ENCODE data around the gene CLCA2. TPM values are rescaled to one million over a fixed set of nuclear protein-coding genes. Genes with fewer than 3 reads are reported as not detected.

Gene CLCA2
- total RNA-seq, 1 experiment from 2014 or later: 0.20 TPM

- Histone ChIP-seq H3K4me2 (no peak overlapping the region), H3K79me2 (ENCODE audit: low read depth) (peaks cover 68% of the 10 kb centered on the region), H3K27me3 (ENCODE audit: insufficient read depth, low read depth) (no peaks in the 10 kb centered on the region), H3K9me2 (ENCODE audit: insufficient read depth) (no peaks in the 10 kb centered on the region), H3K27ac (no peak overlapping the region), H2AFZ (no peak overlapping the region), H3F3A (ENCODE audit: insufficient read depth, low read depth) (no peaks in the 10 kb centered on the region), H3K4me1 (replicated peaks; ENCODE audit: insufficient read depth) (0 out of 2 replicates have a peak, but pooled peaks cover 15% of the 10 kb centered on the region), H3K9me3 (ENCODE audit: insufficient read depth, low read depth) (no peaks in the 10 kb centered on the region), H3K4me3 (no peak overlapping the region), H3K36me3 (ENCODE audit: low read depth) (0 out of 2 replicates have a peak, but pooled peaks cover 10% of the 10 kb centered on the region), H4K20me1 (ENCODE audit: insufficient read depth) (no peaks in the 10 kb centered on the region)
- no peak for DNase-seq
- ChIA-PET CTCF (no interaction called here), POLR2A (ENCODE audit: unreplicated experiment) (interaction anchor here (0.6 kb wide), 2 partner anchors 191 to 385 kb away, joined by 3 to 5 read pairs; no protein-coding TSS in a partner anchor)
- BruUV-seq (replicated peaks): no TSS peak
- intact Hi-C loops (cut with micrococcal nuclease; ENCODE audit: unreplicated experiment): loop anchor here (10.0 kb wide), 1 partner anchor 315 kb away; the partner anchor contains the start of gene SH3GLB1
- no peak for TF ChIP-seq CTCF (conservative IDR thresholded peaks at IDR 0.05)
- TF ChIP-seq EZH2 (IDR thresholded peaks at IDR 0.05; ENCODE audit: low read depth): no peak
These were observed 34.7 kb upstream of the CLCA2 start for GRCh38 chr1:86389307-86389706.

GRCh38 chr1:86394416-86394815 is 29.6 kb upstream of the CLCA2 start:
- BruUV-seq (replicated peaks): no TSS peak
- POLR2A ChIA-PET (ENCODE audit: unreplicated experiment): interaction anchor here (0.6 kb wide), 1 partner anchor 1212 kb away, joined by 4 read pairs; no protein-coding TSS in a partner anchor
- CTCF ChIA-PET: interaction anchor here (0.6 to 0.7 kb wide), 2 partner anchors 36 to 227 kb away, joined by 4 to 6 read pairs; no protein-coding TSS in a partner anchor
- peaks cover 61% of the 10 kb centered on the region for H3K79me2 ChIP-seq (ENCODE audit: low read depth)
- H3K36me3 ChIP-seq (ENCODE audit: low read depth): no peaks in the 10 kb centered on the region
- 0 out of 2 replicates have a peak overlapping the region, but pooled peaks have one; percentile 39 for H2AFZ ChIP-seq
- no peaks in the 10 kb centered on the region for H3K9me2 ChIP-seq (ENCODE audit: insufficient read depth)
- peak overlapping the region; percentile 71 for H3K27ac ChIP-seq
- no peaks in the 10 kb centered on the region for H4K20me1 ChIP-seq (ENCODE audit: insufficient read depth)
- H3K4me1 ChIP-seq (replicated peaks; ENCODE audit: insufficient read depth): peaks cover 8% of the 10 kb centered on the region; the same call in 1 of the 2 replicates
- H3K4me2 ChIP-seq: peak overlapping the region; percentile 90
- intact Hi-C loops (cut with micrococcal nuclease; ENCODE audit: unreplicated experiment): no loop called here
- no peaks in the 10 kb centered on the region for H3K27me3 ChIP-seq (ENCODE audit: insufficient read depth, low read depth)
- H3F3A ChIP-seq (ENCODE audit: insufficient read depth, low read depth): no peaks in the 10 kb centered on the region
- H3K9me3 ChIP-seq (ENCODE audit: insufficient read depth, low read depth): no peaks in the 10 kb centered on the region
- DNase-seq: no peak
- no peak for TF ChIP-seq CTCF (conservative IDR thresholded peaks at IDR 0.05)
- no peak for TF ChIP-seq EZH2 (IDR thresholded peaks at IDR 0.05; ENCODE audit: low read depth)
- peak overlapping the region; percentile 67 for H3K4me3 ChIP-seq

- H3K36me3 ChIP-seq (ENCODE audit: low read depth): no peaks in the 10 kb centered on the region
- no peaks in the 10 kb centered on the region for H3F3A ChIP-seq (ENCODE audit: insufficient read depth, low read depth)
- H3K9me2 ChIP-seq (ENCODE audit: insufficient read depth): no peaks in the 10 kb centered on the region
- no peaks in the 10 kb centered on the region for H3K27me3 ChIP-seq (ENCODE audit: insufficient read depth, low read depth)
- H3K4me3 ChIP-seq: peak within 1 kb of the TSS; percentile 67
- H3K4me1 ChIP-seq (replicated peaks; ENCODE audit: insufficient read depth): peaks cover 8% of the 10 kb centered on the region; the same call in 1 of the 2 replicates
- no peaks in the 10 kb centered on the region for H4K20me1 ChIP-seq (ENCODE audit: insufficient read depth)
- H3K79me2 ChIP-seq (ENCODE audit: low read depth): peaks cover 48% of the 10 kb centered on the region
- no peaks in the 10 kb centered on the region for H3K9me3 ChIP-seq (ENCODE audit: insufficient read depth, low read depth)
- peak within 1 kb of the TSS; percentile 71 for H3K27ac ChIP-seq
- H3K4me2 ChIP-seq: peak within 1 kb of the TSS; percentile 90
- H2AFZ ChIP-seq: peak within 1 kb of the TSS; percentile 95
- TSS peak; percentile 51 for BruUV-seq (replicated peaks)
- 0 out of 2 replicates have a peak, but pooled peaks have one; percentile 13 for TF ChIP-seq CTCF (conservative IDR thresholded peaks at IDR 0.05)
- no peak for TF ChIP-seq EZH2 (IDR thresholded peaks at IDR 0.05; ENCODE audit: low read depth)
- ChIA-PET CTCF (interaction anchor here (0.6 to 1.1 kb wide), 4 partner anchors 16 to 1119 kb away, joined by 3 read pairs; partner anchors contain the start of gene BCL10), POLR2A (ENCODE audit: unreplicated experiment) (interaction anchor here (0.5 to 1.0 kb wide), 6 partner anchors 11 to 309 kb away, joined by 4 to 8 read pairs (median 6); partner anchors contain the start of gene SH3GLB1)
- intact Hi-C loops (cut with micrococcal nuclease; ENCODE audit: unreplicated experiment): no loop called here
- DNase-seq: peak; percentile 79 to 91
These were observed 28.0 kb upstream of the CLCA2 start, which contains the start of gene ODF2L for GRCh38 chr1:86395751-86396497. Gene ODF2L, minus strand, starts transcription at chr1:86396323. Its CDS starts 9,296 bp downstream, at chr1:86387027.

Measured in PC-9 (cell line).